ENCODE data around the gene UNC13B. TPM values are rescaled to one million over a fixed set of nuclear protein-coding genes. Genes with fewer than 3 reads are reported as not detected.
A peak's percentile ranks its signal among the peaks of the same experiment; 100 is the strongest.

Gene UNC13B
- total and polyA plus RNA-seq, 2 of the 13 experiments (the other 11 are each of a cell fraction or from before 2014, with no cell fraction given): 14.0 to 18.3 TPM

GRCh38 chr9:35424356-35425352, 262.8 kb downstream of the UNC13B start:
- no peaks in the 10 kb centered on the region for H3K9me3 ChIP-seq (ENCODE audit: low read length)
- H2AFZ ChIP-seq (ENCODE audit: low read length): peak overlapping the region; percentile 74
- no peak for DNase-seq (ENCODE audit: low spot score)
- no peak for FAIRE-seq
- no peaks in the 10 kb centered on the region for H3K36me3 ChIP-seq (replicated peaks in 1 of 2; ENCODE audit: control insufficient read depth in 1 of 2, insufficient read depth in 2 of 2, low read length in 2 of 2)
- peak overlapping the region; percentile 48 for H3K9ac ChIP-seq (ENCODE audit: insufficient read depth, low read depth, low read length)
- H3K27me3 ChIP-seq (ENCODE audit: control insufficient read depth in 1 of 2, insufficient read depth in 2 of 2, low read length in 2 of 2): no peaks in the 10 kb centered on the region
- CTCF ChIA-PET (ENCODE audit: low intra/inter-chr PET ratio, low total read pairs): no interaction called here
- peak overlapping the region; percentile 83 for H3K27ac ChIP-seq (ENCODE audit: extremely low read length, insufficient read depth, low read length)
- no peak overlapping the region for H3K4me2 ChIP-seq (ENCODE audit: low read depth, low read length)
- POLR2A ChIA-PET: interaction anchor here (1.6 kb wide), 1 partner anchor 310 kb away, joined by 7 read pairs; the partner anchor contains the start of gene ATOSB
- peaks cover 68% of the 10 kb centered on the region for H3K4me1 ChIP-seq (ENCODE audit: insufficient read depth, low read length)
- WGBS (ENCODE audit: low lambda C conversion rate): 90% methylated on average over 7 of the region's 7 CpGs
- TF ChIP-seq CEBPB (IDR thresholded peaks at IDR 0.05; ENCODE audit: borderline replicate concordance, low read depth, low read length): peak; percentile 86
- no peak for TF ChIP-seq RFXAP (CRISPR knock-in tag; IDR thresholded peaks at IDR 0.05; ENCODE audit: borderline replicate concordance)
- peak; percentile 35; the same call in 1 of the 2 replicates for TF ChIP-seq CEBPG (CRISPR knock-in tag; IDR thresholded peaks at IDR 0.05)
- TF ChIP-seq ZMYM3 (CRISPR knock-in tag; IDR thresholded peaks at IDR 0.05): no peak
- intact Hi-C loops (cut with micrococcal nuclease; ENCODE audit: unreplicated experiment): no loop called here
- no peaks in the 10 kb centered on the region for H3K79me2 ChIP-seq (ENCODE audit: insufficient read depth, low read length)
- H3K4me3 ChIP-seq (replicated peaks in 1 of 3; ENCODE audit: insufficient read depth in 1 of 3, low read depth in 2 of 3, low read length in 3 of 3): no peak overlapping the region
- no peaks in the 10 kb centered on the region for H4K20me1 ChIP-seq (ENCODE audit: insufficient read depth, low read length)
- in situ Hi-C loops (cut with HindIII; ENCODE audit: extremely low pct_ligation_motif_present, low pct_unique_long_range_greater_than_20kb): no loop called here
- BruUV-seq (replicated peaks): no TSS peak
- no peak for ATAC-seq

GRCh38 chr9:35426627-35427026, 264.8 kb downstream of the UNC13B start:
- no peaks in the 10 kb centered on the region for H3K27me3 ChIP-seq (ENCODE audit: control insufficient read depth in 1 of 2, insufficient read depth in 2 of 2, low read length in 2 of 2)
- H3K27ac ChIP-seq (ENCODE audit: extremely low read length, insufficient read depth, low read length): no peak overlapping the region
- no peak overlapping the region for H3K9ac ChIP-seq (ENCODE audit: insufficient read depth, low read depth, low read length)
- H3K79me2 ChIP-seq (ENCODE audit: insufficient read depth, low read length): no peaks in the 10 kb centered on the region
- ChIA-PET CTCF (ENCODE audit: low intra/inter-chr PET ratio, low total read pairs) (no interaction called here), POLR2A (no interaction called here)
- H3K4me3 ChIP-seq (replicated peaks in 1 of 3; ENCODE audit: insufficient read depth in 1 of 3, low read depth in 2 of 3, low read length in 3 of 3): no peak overlapping the region
- no peaks in the 10 kb centered on the region for H3K36me3 ChIP-seq (replicated peaks in 1 of 2; ENCODE audit: control insufficient read depth in 1 of 2, insufficient read depth in 2 of 2, low read length in 2 of 2)
- DNase-seq (ENCODE audit: low spot score) (no peak), ATAC-seq (no peak), FAIRE-seq (no peak)
- peak overlapping the region; percentile 10 for H2AFZ ChIP-seq (ENCODE audit: low read length)
- BruUV-seq (replicated peaks): no TSS peak
- H4K20me1 ChIP-seq (ENCODE audit: insufficient read depth, low read length): no peaks in the 10 kb centered on the region
- H3K9me3 ChIP-seq (ENCODE audit: low read length): no peaks in the 10 kb centered on the region
- H3K4me2 ChIP-seq (ENCODE audit: low read depth, low read length): no peak overlapping the region
- WGBS (ENCODE audit: low lambda C conversion rate): 66% methylated on average over 1 of the region's 1 CpG
- in situ Hi-C loops (cut with HindIII; ENCODE audit: extremely low pct_ligation_motif_present, low pct_unique_long_range_greater_than_20kb) (no loop called here), intact Hi-C loops (cut with micrococcal nuclease; ENCODE audit: unreplicated experiment) (no loop called here)
- peaks cover 65% of the 10 kb centered on the region for H3K4me1 ChIP-seq (ENCODE audit: insufficient read depth, low read length)
- no peak for TF ChIP-seq ZNF256 (CRISPR knock-in tag; conservative IDR thresholded peaks at IDR 0.05)
- TF ChIP-seq ZFYVE20 (CRISPR knock-in tag; IDR thresholded peaks at IDR 0.05; ENCODE audit: borderline replicate concordance, low read depth): no peak
- TF ChIP-seq SP4 (CRISPR knock-in tag; IDR thresholded peaks at IDR 0.05): no peak
- TF ChIP-seq ZNF792 (CRISPR knock-in tag; IDR thresholded peaks at IDR 0.05): no peak
- TF ChIP-seq ZNF501 (CRISPR knock-in tag; IDR thresholded peaks at IDR 0.05): no peak
- TF ChIP-seq RFXAP (CRISPR knock-in tag; IDR thresholded peaks at IDR 0.05; ENCODE audit: borderline replicate concordance): no peak
- no peak for TF ChIP-seq NR0B2 (CRISPR knock-in tag; IDR thresholded peaks at IDR 0.05)
- TF ChIP-seq IKZF1 (IDR thresholded peaks at IDR 0.05): no peak
- no peak for TF ChIP-seq ZNF431 (CRISPR knock-in tag; IDR thresholded peaks at IDR 0.05; ENCODE audit: borderline replicate concordance, low read depth)
- no peak for TF ChIP-seq ZBTB7A (CRISPR knock-in tag; IDR thresholded peaks at IDR 0.05)
- TF ChIP-seq RFX3 (CRISPR knock-in tag; IDR thresholded peaks at IDR 0.05): no peak
- no peak for TF ChIP-seq SNAPC2 (CRISPR knock-in tag; IDR thresholded peaks at IDR 0.05)
- TF ChIP-seq ZNF556 (CRISPR knock-in tag; IDR thresholded peaks at IDR 0.05; ENCODE audit: borderline replicate concordance): no peak
- no peak for TF ChIP-seq ZNF670 (CRISPR knock-in tag; IDR thresholded peaks at IDR 0.05; ENCODE audit: borderline replicate concordance)
